ENCODE results near the gene ETV6.
A peak's percentile ranks its signal among the peaks of the same experiment; 100 is the strongest.

Gene ETV6

GRCh38 chr12:11821386-11822080 lies 172.1 kb downstream of the ETV6 start:
- TF ChIP-seq CTCF (IDR thresholded peaks at IDR 0.05; ENCODE audit: borderline replicate concordance, control extremely low read depth, extremely low read depth, insufficient read depth, missing control alignments) = no peak
- in situ Hi-C loops (cut with MboI; ENCODE audit: low sequenced_read_pairs, unreplicated experiment) = no loop called here
- DNase-seq (ENCODE audit: low spot score) = no peak

GRCh38 chr12:11822081-11822834 lies 172.8 kb downstream of the ETV6 start:
- DNase-seq (ENCODE audit: low spot score) = peak; percentile 39
- in situ Hi-C loops (cut with MboI; ENCODE audit: low sequenced_read_pairs, unreplicated experiment) = no loop called here
- TF ChIP-seq CTCF (IDR thresholded peaks at IDR 0.05; ENCODE audit: borderline replicate concordance, control extremely low read depth, extremely low read depth, insufficient read depth, missing control alignments) = no peak

DNA sequence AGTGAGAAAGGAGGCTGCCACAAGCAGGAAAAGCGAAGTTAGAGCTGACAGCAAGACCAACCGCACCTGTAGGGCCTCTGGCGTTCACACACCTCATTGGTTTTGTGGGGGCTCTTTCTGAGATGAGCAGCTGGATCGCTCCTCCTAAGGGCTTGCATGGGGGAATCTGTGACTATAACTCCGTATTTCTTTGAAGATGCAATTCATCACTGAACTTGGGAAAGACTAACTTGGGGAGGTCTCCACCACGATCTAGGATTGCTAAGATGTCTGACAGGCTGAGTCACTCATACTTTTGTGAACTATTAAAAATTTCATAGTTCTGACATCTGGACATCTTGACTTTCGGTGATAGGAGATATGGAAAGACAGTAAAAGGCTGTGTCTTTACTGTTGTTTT lies 173.6 kb downstream of the ETV6 start:
- in situ Hi-C loops (cut with MboI; ENCODE audit: low sequenced_read_pairs, unreplicated experiment) = no loop called here

DNA sequence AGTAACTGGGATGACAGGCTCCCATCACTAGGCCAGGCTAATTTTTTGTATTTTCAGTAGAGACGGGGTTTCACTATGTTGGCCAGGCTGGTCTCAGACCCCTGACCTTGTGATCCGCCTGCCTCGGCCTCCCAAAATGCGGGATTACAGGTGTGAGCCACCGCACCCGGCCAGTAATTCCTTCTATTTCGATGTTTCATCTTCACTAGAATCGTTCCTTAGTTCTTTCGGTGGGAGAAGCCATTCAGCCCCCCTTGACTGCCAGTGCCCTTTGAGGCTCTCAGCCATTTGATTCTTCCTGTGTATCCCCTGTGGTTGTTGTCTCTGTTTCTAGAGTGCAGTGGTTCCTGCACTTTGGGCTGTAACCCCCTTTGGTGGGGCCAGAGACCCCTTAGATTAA lies 174.1 kb downstream of the ETV6 start:
- in situ Hi-C loops (cut with MboI; ENCODE audit: low sequenced_read_pairs, unreplicated experiment) = no loop called here
- DNase-seq (ENCODE audit: low spot score) = no peak
- no peak for TF ChIP-seq CTCF (IDR thresholded peaks at IDR 0.05; ENCODE audit: borderline replicate concordance, control extremely low read depth, extremely low read depth, insufficient read depth, missing control alignments)

More for the DNA sequence above, 173.6 kb downstream of the ETV6 start:
- no peak for TF ChIP-seq CTCF (IDR thresholded peaks at IDR 0.05; ENCODE audit: borderline replicate concordance, control extremely low read depth, extremely low read depth, insufficient read depth, missing control alignments)
- DNase-seq (ENCODE audit: low spot score) = no peak

DNA sequence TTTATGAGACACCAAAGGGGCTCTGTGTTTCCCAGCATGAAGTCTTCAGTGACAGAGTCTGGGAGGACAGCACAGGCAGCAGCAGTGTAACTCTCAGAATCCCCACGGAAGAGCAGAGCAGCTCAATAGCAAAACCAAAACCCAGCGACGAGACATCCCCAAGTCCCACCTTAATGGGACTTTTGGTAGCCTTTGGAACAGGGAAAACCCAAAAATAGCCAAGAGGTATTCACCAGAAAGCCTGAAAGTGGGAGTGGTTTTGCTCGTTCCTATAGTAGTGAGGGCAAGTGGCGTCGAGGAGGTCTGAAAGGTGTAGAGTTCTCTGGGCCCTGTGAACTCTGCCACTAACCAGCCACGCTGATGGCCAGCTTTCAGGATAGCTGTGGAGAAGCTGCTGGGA lies 174.6 kb downstream of the ETV6 start:
- in situ Hi-C loops (cut with MboI; ENCODE audit: low sequenced_read_pairs, unreplicated experiment) = no loop called here
- TF ChIP-seq CTCF (IDR thresholded peaks at IDR 0.05; ENCODE audit: borderline replicate concordance, control extremely low read depth, extremely low read depth, insufficient read depth, missing control alignments) = no peak
- DNase-seq (ENCODE audit: low spot score) = no peak

DNA sequence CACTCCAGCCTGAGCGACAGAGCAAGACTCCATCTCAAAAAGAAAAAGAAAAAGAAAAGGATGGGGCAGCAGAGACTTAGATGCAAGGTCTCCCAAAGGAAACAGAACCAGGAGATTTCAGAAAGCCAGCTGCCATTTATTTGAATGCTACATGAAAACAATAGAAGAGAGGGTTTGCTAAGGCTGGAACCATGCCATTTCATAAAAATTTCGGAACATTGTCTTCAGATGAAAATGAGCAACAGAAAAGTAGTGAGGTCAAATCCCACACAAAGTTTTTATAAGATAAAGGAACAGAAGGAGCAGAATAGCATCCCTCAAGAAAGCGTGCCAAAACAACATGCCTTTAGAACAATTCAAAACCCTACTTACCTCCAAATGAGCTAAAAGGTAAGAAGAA lies 175.3 kb downstream of the ETV6 start:
- TF ChIP-seq CTCF (IDR thresholded peaks at IDR 0.05; ENCODE audit: borderline replicate concordance, control extremely low read depth, extremely low read depth, insufficient read depth, missing control alignments) = no peak
- in situ Hi-C loops (cut with MboI; ENCODE audit: low sequenced_read_pairs, unreplicated experiment) = no loop called here

More for the DNA sequence above, 175.3 kb downstream of the ETV6 start:
- no peak for DNase-seq (ENCODE audit: low spot score)

All from GM13976 (cell line).